GM23338 (cell line): ENCODE measurements around the gene SMTNL1. TPM values are rescaled to one million over a fixed set of nuclear protein-coding genes. Genes with fewer than 3 reads are reported as not detected.

Experiments used
- ATAC-seq: fragments of 200-7000 bp; cut with Tn5 transposase; 3 replicates; pipeline ENCODE4 v1.9.1; 2020
- DNase-seq: peaks from one replicate; pipeline ENCODE4 v3.0.0-alpha.2; 2015; ENCODE audit warnings: low spot score
- H2AFZ ChIP-seq: fragments of 200-600 bp; sonication (generic); 2 replicates; pipeline ENCODE4 v1.8.0; 2016; ENCODE audit warnings: antibody characterized with exemption, mild to moderate bottlenecking, moderate library complexity
- H3F3A ChIP-seq: fragments of 200-600 bp; sonication (generic); replicated peaks from 2 replicates; pipeline ENCODE4 v1.8.0; 2017; ENCODE audit warnings: antibody characterized with exemption, mixed run types, low read depth
- H3K27ac ChIP-seq: fragments of 200-600 bp; sonication (generic); 2 replicates; pipeline ENCODE4 v1.6.1; 2016; ENCODE audit warnings: low read depth
- H3K27me3 ChIP-seq: fragments of 200-600 bp; sonication (generic); 2 replicates; pipeline ENCODE4 v1.8.0; 2016; ENCODE audit warnings: mild to moderate bottlenecking, mixed run types, moderate library complexity; ENCODE audit not compliant: insufficient read depth
- H3K36me3 ChIP-seq: fragments of 200-600 bp; sonication (generic); 2 replicates; pipeline ENCODE4 v1.8.0; 2016; ENCODE audit warnings: mild to moderate bottlenecking; ENCODE audit not compliant: insufficient read depth
- H3K4me1 ChIP-seq: fragments of 200-600 bp; sonication (generic); 2 replicates; pipeline ENCODE4 v1.8.0; 2016; ENCODE audit warnings: mild to moderate bottlenecking, moderate library complexity; ENCODE audit not compliant: insufficient read depth
- H3K4me2 ChIP-seq: fragments of 200-600 bp; sonication (generic); 2 replicates; pipeline ENCODE4 v1.7.1; 2017; ENCODE audit warnings: mixed run types
- H3K4me3 ChIP-seq: fragments of 200-600 bp; sonication (generic); 2 replicates; pipeline ENCODE4 v1.6.1; 2016; ENCODE audit warnings: mixed run types
- H3K79me2 ChIP-seq: fragments of 200-600 bp; sonication (generic); replicated peaks from 2 replicates; pipeline ENCODE4 v1.8.0; 2017; ENCODE audit warnings: mild to moderate bottlenecking; ENCODE audit not compliant: insufficient read depth
- H3K9me2 ChIP-seq: fragments of 200-600 bp; sonication (generic); 2 replicates; pipeline ENCODE4 v1.8.0; 2017; ENCODE audit not compliant: insufficient read depth
- H4K20me1 ChIP-seq: fragments of 200-600 bp; sonication (generic); replicated peaks from 2 replicates; pipeline ENCODE4 v1.8.0; 2017; ENCODE audit warnings: mild to moderate bottlenecking; ENCODE audit not compliant: insufficient read depth
- H3K27ac Mint-ChIP-seq: 2 replicates; pipeline ENCODE4 v1.8.0; 2020; ENCODE audit warnings: inconsistent platforms, mild to moderate bottlenecking, moderate library complexity, mixed read lengths
- H3K27me3 Mint-ChIP-seq: 3 replicates; pipeline ENCODE4 v1.8.0; 2022; ENCODE audit warnings: low read depth, mild to moderate bottlenecking, moderate library complexity, mixed read lengths, inconsistent platforms; ENCODE audit not compliant: insufficient read depth, poor library complexity
- H3K36me3 Mint-ChIP-seq: 3 replicates; pipeline ENCODE4 v1.8.0; 2021; ENCODE audit warnings: low read depth, mild to moderate bottlenecking, inconsistent platforms, moderate library complexity, mixed read lengths
- H3K4me1 Mint-ChIP-seq: 3 replicates; pipeline ENCODE4 v1.8.0; 2020; ENCODE audit warnings: mild to moderate bottlenecking, inconsistent platforms, mixed read lengths
- H3K4me3 Mint-ChIP-seq: 3 replicates; pipeline ENCODE4 v1.8.0; 2021; ENCODE audit warnings: moderate library complexity, mild to moderate bottlenecking, inconsistent platforms, mixed read lengths
- H3K9me3 Mint-ChIP-seq: 3 replicates; pipeline ENCODE4 v1.8.0; 2020; ENCODE audit warnings: moderate library complexity, mild to moderate bottlenecking, inconsistent platforms, mixed read lengths
- CREB1 ChIP-seq: fragments of 250-450 bp; sonication (Bioruptor Pico); IDR thresholded peaks from 2 replicates; pipeline ENCODE4 v1.5.0; 2020; ENCODE audit warnings: low read depth, mild to moderate bottlenecking, moderate library complexity
- CTCF ChIP-seq, 2 experiments: fragments of 200-600 bp in 1 of 2; sonication (generic) in 1 of 2; conservative IDR thresholded peaks; 2 replicates each; pipeline versions ENCODE4 v1.5.1 to v1.6.1; 2016 to 2017; ENCODE audit warnings: antibody characterized with exemption in 2 of 2, low read depth in 2 of 2, mild to moderate bottlenecking in 2 of 2, moderate library complexity in 1 of 2
- EZH2phosphoT487 ChIP-seq: fragments of 200-600 bp; sonication (generic); IDR thresholded peaks from one replicate; pipeline ENCODE4 v1.8.1; 2018; ENCODE audit warnings: antibody characterized with exemption; ENCODE audit not compliant: unreplicated experiment
- NANOG ChIP-seq: IDR thresholded peaks from 2 replicates; pipeline ENCODE4 v1.6.1; 2016; ENCODE audit warnings: antibody characterized with exemption, borderline replicate concordance
- POLR2AphosphoS5 ChIP-seq: IDR thresholded peaks from 2 replicates; pipeline ENCODE4 v1.6.1; 2016; ENCODE audit warnings: antibody characterized with exemption, low read depth
- STAT1 ChIP-seq: IDR thresholded peaks from one replicate; pipeline ENCODE4 v1.6.1; 2016; ENCODE audit warnings: antibody characterized with exemption; ENCODE audit not compliant: unreplicated experiment
- ZNF114 ChIP-seq: fragments of 250-450 bp; sonication (Bioruptor Pico); IDR thresholded peaks from 2 replicates; pipeline ENCODE4 v1.5.0; 2020; ENCODE audit warnings: mild to moderate bottlenecking, moderate library complexity
- ZNF331 ChIP-seq: fragments of 250-450 bp; sonication (Bioruptor Pico); IDR thresholded peaks from 2 replicates; pipeline ENCODE4 v1.5.0; 2020; ENCODE audit warnings: low read depth, mild to moderate bottlenecking, moderate library complexity
- ZNF462 ChIP-seq: fragments of 250-450 bp; sonication (Bioruptor Pico); IDR thresholded peaks from 2 replicates; pipeline ENCODE4 v1.5.0; 2020; ENCODE audit warnings: mild to moderate bottlenecking, moderate library complexity
- long read RNA-seq: library from polyadenylated mRNA; unstranded; transcript quantifications from one replicate; pipeline ENCODE4 v2.0.0, GENCODE V29; 2020; ENCODE audit not compliant: unreplicated experiment
- polyA plus RNA-seq: library from polyadenylated mRNA; unstranded; fragments of >200 nt; fragmentation: Nextera tagmentation; extraction: Ambion mirVana; gene quantifications from 2 replicates; pipeline ENCODE4 v1.2.1, GENCODE V29; 2016
- total RNA-seq: library from RNA; depleted of rRNA; stranded (reverse); fragments of >200 nt; shearing (Covaris generic); gene quantifications from 2 replicates; pipeline ENCODE4 v1.2.3, GENCODE V29; 2014; rRNA removed
- TF ChIP-seq, protein P1 (sequence below): IDR thresholded peaks from one replicate; pipeline ENCODE4 v1.6.1; 2018; ENCODE audit warnings: antibody characterized with exemption; ENCODE audit not compliant: unreplicated experiment
- TF ChIP-seq, protein P2 (sequence below): IDR thresholded peaks from 2 replicates; pipeline ENCODE4 v1.6.1; 2016; ENCODE audit warnings: antibody characterized with exemption

Gene SMTNL1, protein sequence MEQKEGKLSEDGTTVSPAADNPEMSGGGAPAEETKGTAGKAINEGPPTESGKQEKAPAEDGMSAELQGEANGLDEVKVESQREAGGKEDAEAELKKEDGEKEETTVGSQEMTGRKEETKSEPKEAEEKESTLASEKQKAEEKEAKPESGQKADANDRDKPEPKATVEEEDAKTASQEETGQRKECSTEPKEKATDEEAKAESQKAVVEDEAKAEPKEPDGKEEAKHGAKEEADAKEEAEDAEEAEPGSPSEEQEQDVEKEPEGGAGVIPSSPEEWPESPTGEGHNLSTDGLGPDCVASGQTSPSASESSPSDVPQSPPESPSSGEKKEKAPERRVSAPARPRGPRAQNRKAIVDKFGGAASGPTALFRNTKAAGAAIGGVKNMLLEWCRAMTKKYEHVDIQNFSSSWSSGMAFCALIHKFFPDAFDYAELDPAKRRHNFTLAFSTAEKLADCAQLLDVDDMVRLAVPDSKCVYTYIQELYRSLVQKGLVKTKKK
- total RNA-seq (0.31 TPM in 1 of 2 replicates, not detected in the other), polyA plus RNA-seq (0.14 and 0.70 TPM in 2 replicates)
- long read RNA-seq, partial matches to known transcripts, result 0 of 1 reads
- long read RNA-seq, other reads (novel, unspliced or antisense), result 1 of 1 reads

DNA sequence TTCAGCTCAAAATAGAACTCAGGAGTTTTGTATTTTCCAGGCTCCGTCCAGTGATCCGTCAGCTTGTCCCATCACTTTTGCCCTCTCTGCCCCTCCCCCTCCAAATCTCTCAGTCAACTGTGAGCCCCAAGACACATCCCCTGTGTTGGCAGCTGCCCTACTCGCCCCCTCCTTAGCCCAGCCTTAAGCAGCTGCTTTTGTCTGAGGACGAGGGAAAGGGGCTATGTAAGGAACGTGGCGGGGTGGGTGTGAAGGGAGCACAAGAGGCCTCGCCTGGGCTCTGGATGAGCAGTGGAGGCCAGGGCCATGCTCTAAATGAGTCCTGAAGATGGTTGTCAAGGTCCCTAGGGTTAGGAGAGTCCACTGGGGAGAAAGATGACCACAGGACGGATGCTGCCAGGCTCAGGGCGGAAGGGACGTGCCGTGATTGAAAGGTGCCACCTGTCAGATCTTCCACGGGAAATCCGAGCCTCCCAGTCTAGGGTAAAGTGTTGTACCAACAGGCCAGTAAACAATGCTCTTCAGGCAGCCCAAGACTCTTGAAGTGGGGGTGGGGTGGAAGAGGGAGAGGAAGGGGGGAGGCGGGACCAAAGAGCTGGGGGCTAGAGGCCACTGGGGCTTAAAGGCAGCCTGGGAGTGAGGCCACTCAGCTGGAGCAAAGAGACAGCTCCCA lies at the start of gene SMTNL1:
SMTNL1 (plus strand) TSS at position 649 of the 673 bp plus-strand sequence. CDS start 5,048 bp downstream, outside the sequence.
- H3K27me3 Mint-ChIP-seq, result peaks cover 6% of the 10 kb centered on the region
- H3K4me1 ChIP-seq, result peaks cover 7% of the 10 kb centered on the region
- H3K4me1 Mint-ChIP-seq, result peaks cover 22% of the 10 kb centered on the region
- no peaks in the 10 kb centered on the region; the same call in 2 of the 3 replicates for H3K9me3 Mint-ChIP-seq
- H4K20me1 ChIP-seq, result no peaks in the 10 kb centered on the region
- H3K36me3 Mint-ChIP-seq, result no peaks in the 10 kb centered on the region; the same call in 2 of the 3 replicates
- no peaks in the 10 kb centered on the region for H3F3A ChIP-seq
- H3K9me2 ChIP-seq, result no peaks in the 10 kb centered on the region
- peak within 1 kb of the TSS; percentile 76 for H3K27ac Mint-ChIP-seq
- peak; percentile 82 for ATAC-seq
- H3K27ac ChIP-seq, result no peak within 1 kb of the TSS
- DNase-seq, result peak; percentile 54
- no peaks in the 10 kb centered on the region for H3K27me3 ChIP-seq
- 0 out of 2 replicates have a peak within 1 kb of the TSS, but pooled peaks have one; percentile 10 for H2AFZ ChIP-seq
- H3K36me3 ChIP-seq, result no peaks in the 10 kb centered on the region
- H3K79me2 ChIP-seq, result no peaks in the 10 kb centered on the region
- peak within 1 kb of the TSS; percentile 43; the same call in 1 of the 3 replicates for H3K4me3 Mint-ChIP-seq
- H3K4me2 ChIP-seq, result peak within 1 kb of the TSS; percentile 53; the same call in 1 of the 2 replicates
- no peak within 1 kb of the TSS for H3K4me3 ChIP-seq
- TF ChIP-seq ZNF114 (CRISPR knock-in tag) (no peak), POLR2AphosphoS5 (no peak), ZNF331 (CRISPR knock-in tag) (no peak), EZH2phosphoT487 (no peak), STAT1 (no peak), NANOG (no peak), CTCF (conservative IDR thresholded peaks at IDR 0.05; ENCODE audit: low read depth in 2 of 2) (no peak), ZNF462 (CRISPR knock-in tag) (no peak), CREB1 (CRISPR knock-in tag) (no peak)
- TF ChIP-seq, protein P1, sequence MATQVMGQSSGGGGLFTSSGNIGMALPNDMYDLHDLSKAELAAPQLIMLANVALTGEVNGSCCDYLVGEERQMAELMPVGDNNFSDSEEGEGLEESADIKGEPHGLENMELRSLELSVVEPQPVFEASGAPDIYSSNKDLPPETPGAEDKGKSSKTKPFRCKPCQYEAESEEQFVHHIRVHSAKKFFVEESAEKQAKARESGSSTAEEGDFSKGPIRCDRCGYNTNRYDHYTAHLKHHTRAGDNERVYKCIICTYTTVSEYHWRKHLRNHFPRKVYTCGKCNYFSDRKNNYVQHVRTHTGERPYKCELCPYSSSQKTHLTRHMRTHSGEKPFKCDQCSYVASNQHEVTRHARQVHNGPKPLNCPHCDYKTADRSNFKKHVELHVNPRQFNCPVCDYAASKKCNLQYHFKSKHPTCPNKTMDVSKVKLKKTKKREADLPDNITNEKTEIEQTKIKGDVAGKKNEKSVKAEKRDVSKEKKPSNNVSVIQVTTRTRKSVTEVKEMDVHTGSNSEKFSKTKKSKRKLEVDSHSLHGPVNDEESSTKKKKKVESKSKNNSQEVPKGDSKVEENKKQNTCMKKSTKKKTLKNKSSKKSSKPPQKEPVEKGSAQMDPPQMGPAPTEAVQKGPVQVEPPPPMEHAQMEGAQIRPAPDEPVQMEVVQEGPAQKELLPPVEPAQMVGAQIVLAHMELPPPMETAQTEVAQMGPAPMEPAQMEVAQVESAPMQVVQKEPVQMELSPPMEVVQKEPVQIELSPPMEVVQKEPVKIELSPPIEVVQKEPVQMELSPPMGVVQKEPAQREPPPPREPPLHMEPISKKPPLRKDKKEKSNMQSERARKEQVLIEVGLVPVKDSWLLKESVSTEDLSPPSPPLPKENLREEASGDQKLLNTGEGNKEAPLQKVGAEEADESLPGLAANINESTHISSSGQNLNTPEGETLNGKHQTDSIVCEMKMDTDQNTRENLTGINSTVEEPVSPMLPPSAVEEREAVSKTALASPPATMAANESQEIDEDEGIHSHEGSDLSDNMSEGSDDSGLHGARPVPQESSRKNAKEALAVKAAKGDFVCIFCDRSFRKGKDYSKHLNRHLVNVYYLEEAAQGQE, result no peak
- TF ChIP-seq, protein P2, sequence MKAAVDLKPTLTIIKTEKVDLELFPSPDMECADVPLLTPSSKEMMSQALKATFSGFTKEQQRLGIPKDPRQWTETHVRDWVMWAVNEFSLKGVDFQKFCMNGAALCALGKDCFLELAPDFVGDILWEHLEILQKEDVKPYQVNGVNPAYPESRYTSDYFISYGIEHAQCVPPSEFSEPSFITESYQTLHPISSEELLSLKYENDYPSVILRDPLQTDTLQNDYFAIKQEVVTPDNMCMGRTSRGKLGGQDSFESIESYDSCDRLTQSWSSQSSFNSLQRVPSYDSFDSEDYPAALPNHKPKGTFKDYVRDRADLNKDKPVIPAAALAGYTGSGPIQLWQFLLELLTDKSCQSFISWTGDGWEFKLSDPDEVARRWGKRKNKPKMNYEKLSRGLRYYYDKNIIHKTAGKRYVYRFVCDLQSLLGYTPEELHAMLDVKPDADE, result no peak
